Measurements from ENCODE around the gene GRPR.

The GRPR gene

GRCh38 chrX:16186380-16187007 lies 63.1 kb downstream of the GRPR start:
- no peak overlapping the region for H3K4me3 ChIP-seq (ENCODE audit: low read depth, low read length)
- no peak for TF ChIP-seq CTCF (IDR thresholded peaks at IDR 0.05; ENCODE audit: control insufficient read depth, extremely low read depth, insufficient read depth)
- no peak for DNase-seq (ENCODE audit: low read depth)

- no peak for TF ChIP-seq CTCF (IDR thresholded peaks at IDR 0.05; ENCODE audit: control insufficient read depth, extremely low read depth, insufficient read depth)
- DNase-seq (ENCODE audit: low read depth), result no peak
- H3K4me3 ChIP-seq (ENCODE audit: low read depth, low read length), result no peak overlapping the region
Observed at GRCh38 chrX:16187024-16187760, 63.8 kb downstream of the GRPR start.

GRCh38 chrX:16188687-16189086 lies 65.3 kb downstream of the GRPR start:
- no peak for DNase-seq (ENCODE audit: low read depth)
- TF ChIP-seq CTCF (IDR thresholded peaks at IDR 0.05; ENCODE audit: control insufficient read depth, extremely low read depth, insufficient read depth), result no peak
- no peak overlapping the region for H3K4me3 ChIP-seq (ENCODE audit: low read depth, low read length)

GRCh38 chrX:16191605-16192004 lies 68.2 kb downstream of the GRPR start:
- no peak overlapping the region for H3K4me3 ChIP-seq (ENCODE audit: low read depth, low read length)
- DNase-seq (ENCODE audit: low read depth), result no peak
- no peak for TF ChIP-seq CTCF (IDR thresholded peaks at IDR 0.05; ENCODE audit: control insufficient read depth, extremely low read depth, insufficient read depth)

GRCh38 chrX:16196829-16197228 lies 73.5 kb downstream of the GRPR start:
- DNase-seq (ENCODE audit: low read depth), result no peak
- no peak for TF ChIP-seq CTCF (IDR thresholded peaks at IDR 0.05; ENCODE audit: control insufficient read depth, extremely low read depth, insufficient read depth)

GRCh38 chrX:16199343-16199742 lies 76.0 kb downstream of the GRPR start:
- DNase-seq (ENCODE audit: low read depth), result no peak
- no peak overlapping the region for H3K4me3 ChIP-seq (ENCODE audit: low read depth, low read length)
- no peak for TF ChIP-seq CTCF (IDR thresholded peaks at IDR 0.05; ENCODE audit: control insufficient read depth, extremely low read depth, insufficient read depth)

More at GRCh38 chrX:16196829-16197228, 73.5 kb downstream of the GRPR start:
- H3K4me3 ChIP-seq (ENCODE audit: low read depth, low read length), result no peak overlapping the region

Measured in LNCaP clone FGC (cell line).